Astrocyte of the cerebellum (primary cell): ENCODE data around the gene CPT2.

ENCODE experiments used
- DNase-seq: peaks from one replicate; pipeline ENCODE4 v3.0.0-alpha.2; 2011; ENCODE audit warnings: low read depth
- H3K4me3 ChIP-seq: 2 replicates; pipeline ENCODE4 v1.5.1; 2011; ENCODE audit warnings: mild to moderate bottlenecking, low read depth, low read length, moderate library complexity
- CTCF ChIP-seq: IDR thresholded peaks from 2 replicates; pipeline ENCODE4 v1.5.1; 2012; ENCODE audit warnings: low read length, low read depth, moderate library complexity, mild to moderate bottlenecking; ENCODE audit errors: missing control alignments
- in situ Hi-C: cut with HindIII; loops from 2 replicates; pipeline ENCODE4 v1.10.0; 2017; ENCODE audit warnings: low sequenced_read_pairs

Gene CPT2

GRCh38 chr1:53196485-53197290, at the start of gene CPT2:
Gene CPT2, plus strand, starts transcription at chr1:53196824. Its CDS starts 120 bp downstream, at chr1:53196944.
- TF ChIP-seq CTCF: no peak
- peak within 1 kb of the TSS; percentile 77 for H3K4me3 ChIP-seq
- peak; percentile 68 for DNase-seq
- in situ Hi-C loops: no loop called here

GRCh38 chr1:53147174-53147573, 49.5 kb upstream of the CPT2 start:
- in situ Hi-C loops: no loop called here
- no peak for DNase-seq
- no peak overlapping the region for H3K4me3 ChIP-seq
- no peak for TF ChIP-seq CTCF

GRCh38 chr1:53148123-53148522, 48.5 kb upstream of the CPT2 start:
- no peak for DNase-seq
- no peak overlapping the region for H3K4me3 ChIP-seq
- TF ChIP-seq CTCF: no peak
- in situ Hi-C loops: no loop called here

GRCh38 chr1:53153752-53154151, 42.9 kb upstream of the CPT2 start:
- no peak for TF ChIP-seq CTCF
- in situ Hi-C loops: no loop called here
- no peak for DNase-seq

GRCh38 chr1:53154859-53155438, 41.7 kb upstream of the CPT2 start:
- H3K4me3 ChIP-seq: no peak overlapping the region
- no peak for DNase-seq
- in situ Hi-C loops: no loop called here
- no peak for TF ChIP-seq CTCF

More at GRCh38 chr1:53153752-53154151, 42.9 kb upstream of the CPT2 start:
- H3K4me3 ChIP-seq: no peak overlapping the region

GRCh38 chr1:53155534-53155933, 41.1 kb upstream of the CPT2 start:
- H3K4me3 ChIP-seq: no peak overlapping the region
- DNase-seq: no peak
- in situ Hi-C loops: no loop called here
- TF ChIP-seq CTCF: no peak
